Panc1 (cell line): ENCODE data around the gene PRLR. TPM values are rescaled to one million over a fixed set of nuclear protein-coding genes. Genes with fewer than 3 reads are reported as not detected.

Experiments
- ATAC-seq: fragments of 200-7000 bp; cut with Tn5 transposase; 2 replicates; pipeline ENCODE4 v1.9.1; 2020; ENCODE audit warnings: mild to moderate bottlenecking, moderate library complexity
- BruUV-seq: library from RNA; stranded (reverse); fragments of 400-500 nt; replicated peaks from 2 replicates; lab custom pipeline; 2021; lab: Mats Ljungman, UMichigan
- CTCF ChIA-PET: fragments of 300-600 bp; sonication (Branson Sonifier 250); formaldehyde crosslinking; loops from one replicate; lab custom pipeline; 2022; ENCODE audit warnings: antibody characterized with exemption; lab: Charles Lee
- POLR2A ChIA-PET: fragments of 300-600 bp; sonication (Branson Sonifier 250); formaldehyde crosslinking; loops from one replicate; lab custom pipeline; 2022; ENCODE audit warnings: antibody characterized with exemption; lab: Charles Lee
- DNase-seq: peaks from one replicate; pipeline ENCODE4 v3.0.0-alpha.2; 2010; ENCODE audit warnings: low read depth, low spot score
- H3K27ac ChIP-seq: 2 replicates; pipeline ENCODE4 v1.5.1; 2011; ENCODE audit warnings: mild to moderate bottlenecking, low read length, inconsistent platforms
- H3K27me3 ChIP-seq: fragments of 200-500 bp; sonication (Bioruptor generic); 2 replicates; pipeline ENCODE4 v1.6.0; 2014; ENCODE audit warnings: low read length, inconsistent platforms; ENCODE audit not compliant: control insufficient read depth, insufficient read depth
- H3K36me3 ChIP-seq: fragments of 200-500 bp; sonication (Bioruptor generic); 2 replicates; pipeline ENCODE4 v1.5.1; 2014; ENCODE audit warnings: inconsistent platforms, mild to moderate bottlenecking, low read length, moderate library complexity; ENCODE audit not compliant: control insufficient read depth, insufficient read depth
- H3K4me1 ChIP-seq: 2 replicates; pipeline ENCODE4 v1.5.1; 2011; ENCODE audit warnings: inconsistent platforms, mild to moderate bottlenecking, low read length, moderate library complexity; ENCODE audit not compliant: control insufficient read depth, insufficient read depth
- H3K4me3 ChIP-seq, 2 experiments: 2 replicates each; pipeline ENCODE4 v1.5.1; 2011 to 2012; ENCODE audit warnings: low read depth in 2 of 2, low read length in 2 of 2, mild to moderate bottlenecking in 2 of 2, inconsistent platforms in 1 of 2, moderate library complexity in 1 of 2
- H3K9me3 ChIP-seq: fragments of 200-500 bp; sonication (Bioruptor generic); 2 replicates; pipeline ENCODE4 v1.5.1; 2014; ENCODE audit warnings: low read depth, mild to moderate bottlenecking, inconsistent platforms, low read length, moderate library complexity; ENCODE audit not compliant: control insufficient read depth, insufficient read depth
- CTCF ChIP-seq: fragments of 450-650 bp; IDR thresholded peaks from 2 replicates; pipeline ENCODE4 v1.5.1; 2017; ENCODE audit warnings: mild to moderate bottlenecking
- POLR2AphosphoS5 ChIP-seq: IDR thresholded peaks from 2 replicates; pipeline ENCODE4 v1.6.1; 2012; ENCODE audit warnings: mild to moderate bottlenecking, low read depth, low read length, moderate library complexity
- REST ChIP-seq, 2 experiments: IDR thresholded peaks; 2 replicates each; pipeline ENCODE4 v1.6.1; 2011 to 2012; ENCODE audit warnings: low read depth in 2 of 2, control low read depth in 1 of 2, low read length in 1 of 2, mild to moderate bottlenecking in 1 of 2, moderate library complexity in 1 of 2; ENCODE audit not compliant: insufficient read depth in 1 of 2
- SIN3A ChIP-seq: IDR thresholded peaks from 2 replicates; pipeline ENCODE4 v1.6.1; 2012; ENCODE audit warnings: low read depth, mild to moderate bottlenecking, low read length, moderate library complexity, borderline replicate concordance; ENCODE audit not compliant: insufficient read depth
- TCF7L2 ChIP-seq: IDR thresholded peaks from 2 replicates; pipeline ENCODE4 v1.6.1; 2011; ENCODE audit warnings: mild to moderate bottlenecking, low read depth, low read length, inconsistent platforms
- in situ Hi-C: cut with HindIII; loops from 2 replicates; pipeline ENCODE4 v1.10.0; 2016; ENCODE audit warnings: low sequenced_read_pairs, low pct_unique_long_range_greater_than_20kb
- intact Hi-C: fragments of 100-400 bp; cut with micrococcal nuclease; formaldehyde crosslinking; loops from one replicate; pipeline ENCODE4 v1.10.0; 2022; ENCODE audit not compliant: unreplicated experiment
- total RNA-seq: library from RNA; stranded (reverse); gene quantifications from one replicate; pipeline ENCODE4 v1.2.1, GENCODE V29; 2021; ENCODE audit not compliant: unreplicated experiment

The PRLR gene
- total RNA-seq, 1 experiment from 2014 or later, result 0.46 TPM

GRCh38 chr5:35182910-35183535 lies 47.3 kb downstream of the PRLR start:
- Histone ChIP-seq H3K27me3 (no peaks in the 10 kb centered on the region; the same call in 1 of the 2 replicates), H3K36me3 (no peaks in the 10 kb centered on the region), H3K27ac (no peak overlapping the region), H3K4me3 (no peak overlapping the region), H3K4me1 (no peaks in the 10 kb centered on the region), H3K9me3 (no peaks in the 10 kb centered on the region)
- in situ Hi-C loops, result no loop called here
- ATAC-seq (no peak), DNase-seq (peak; percentile 13)
- CTCF ChIA-PET, result no interaction called here
- POLR2A ChIA-PET, result no interaction called here
- intact Hi-C loops, result no loop called here
- BruUV-seq, result no TSS peak
- TF ChIP-seq POLR2AphosphoS5 (no peak), CTCF (peak; percentile 47)

- DNase-seq (no peak), ATAC-seq (no peak)
- in situ Hi-C loops, result no loop called here
- Histone ChIP-seq H3K27me3 (no peaks in the 10 kb centered on the region; the same call in 1 of the 2 replicates), H3K27ac (no peak overlapping the region), H3K4me3 (no peak overlapping the region), H3K9me3 (no peaks in the 10 kb centered on the region), H3K36me3 (no peaks in the 10 kb centered on the region), H3K4me1 (no peaks in the 10 kb centered on the region)
- ChIA-PET POLR2A (no interaction called here), CTCF (no interaction called here)
- TF ChIP-seq CTCF (no peak), REST (IDR thresholded peaks at IDR 0.05; ENCODE audit: insufficient read depth in 1 of 2, low read depth in 2 of 2, low read length in 1 of 2) (no peak), SIN3A (no peak), POLR2AphosphoS5 (no peak), TCF7L2 (no peak)
- no TSS peak for BruUV-seq
- intact Hi-C loops, result no loop called here
Measured at GRCh38 chr5:35182486-35182885, 47.8 kb downstream of the PRLR start.
